Left colon (tissue), 2 donors: ENCODE data around the gene RPRD1B. TPM values are rescaled to one million over a fixed set of nuclear protein-coding genes. Genes with fewer than 3 reads are reported as not detected.
"Not testable (repeated sequence)": the region's sequence is repeated elsewhere in the genome, so short reads cannot be mapped to it uniquely, and the experiment has no call there.

Source experiments
- ATAC-seq: fragments of 200-7000 bp; cut with Tn5 transposase; one replicate; pipeline ENCODE4 v1.9.1; 2020; ENCODE audit warnings: mild to moderate bottlenecking, moderate library complexity
- DNase-seq, 2 donors: peaks; one replicate each; pipeline ENCODE4 v3.0.0-alpha.2; 2020
- intact Hi-C, 2 donors: fragments of 100-400 bp; cut with DNase I in 1 of 2; cut with micrococcal nuclease in 1 of 2; formaldehyde crosslinking; loops; one replicate each; pipeline versions ENCODE4 v1.11.2 to v1.14.0; 2022; cut with DNase I, micrococcal nuclease
- total RNA-seq, 2 donors: library from RNA; stranded (reverse); fragmentation: NEBNext Ultra II Directional; extraction: Animal tissue kit (Norgen Biotek cat#: 25700); gene quantifications; one replicate each; pipeline ENCODE4 v1.2.1, GENCODE V29; 2021
- donor health status: DM: no; HTN: no; CAD: no.
- donor health status: DM: yes; HTN: yes; CAD: no.

Gene RPRD1B
- total RNA-seq, 2 donors from 2014 or later, result 30.8 to 34.9 TPM

DNA sequence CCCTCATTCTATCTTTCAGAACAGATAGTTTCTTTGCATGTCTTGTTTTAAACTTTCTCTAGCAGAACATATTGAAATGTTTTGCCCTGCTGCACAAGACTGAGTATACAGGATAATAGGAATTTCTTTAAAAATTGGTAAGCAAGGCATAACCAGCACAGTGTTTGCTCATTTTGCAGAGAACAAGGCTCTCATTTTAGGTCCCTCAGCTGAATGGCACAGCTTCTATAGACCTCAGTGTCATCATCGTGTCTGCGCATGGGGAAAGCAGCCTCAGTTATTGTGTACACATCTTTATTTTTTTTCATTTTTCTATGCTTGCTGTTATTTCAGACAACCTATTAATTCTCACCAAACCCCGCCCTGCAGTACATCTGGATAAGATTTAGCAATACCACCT, 36.0 kb upstream of the RPRD1B start:
- DNase-seq (no peak), ATAC-seq (no peak)
- intact Hi-C loops, result no loop called here

DNA sequence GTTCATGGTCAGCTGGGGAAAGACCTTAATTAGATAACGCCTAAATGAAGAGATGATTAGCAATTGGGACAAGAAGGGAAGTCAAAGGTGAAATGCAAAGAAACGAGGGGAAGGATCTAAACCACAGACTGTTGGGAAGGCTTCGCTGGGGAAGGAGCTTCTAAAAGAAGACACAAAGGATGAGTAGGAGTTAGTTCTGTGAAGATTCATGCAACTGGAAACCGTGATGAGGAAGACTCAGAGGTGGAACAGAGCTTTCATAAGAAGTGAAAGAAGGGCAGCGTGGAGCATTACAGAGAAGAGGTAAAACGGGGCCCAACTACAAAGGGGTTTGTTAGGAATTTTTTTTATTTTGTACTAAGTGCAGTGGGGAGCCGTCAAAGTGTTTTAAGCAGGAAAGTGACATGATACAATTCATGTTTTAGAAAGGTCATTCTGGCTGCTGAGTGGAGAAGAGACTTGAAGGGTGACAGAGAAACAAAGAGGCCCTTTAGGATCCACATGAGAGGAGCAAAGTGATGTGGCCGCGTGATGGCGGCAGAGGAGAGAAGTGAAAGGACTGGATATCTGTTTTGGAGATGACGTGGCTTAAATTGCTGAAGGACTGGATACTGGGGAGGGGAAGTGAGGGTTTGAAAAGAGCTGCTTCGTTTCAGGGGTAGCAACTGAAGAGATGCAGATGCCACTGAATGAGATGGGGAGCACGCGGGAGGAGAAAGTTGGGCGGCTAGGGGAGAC, 33.9 kb upstream of the RPRD1B start:
- intact Hi-C loops, result no loop called here
- no peak for ATAC-seq
- no peak for DNase-seq

DNA sequence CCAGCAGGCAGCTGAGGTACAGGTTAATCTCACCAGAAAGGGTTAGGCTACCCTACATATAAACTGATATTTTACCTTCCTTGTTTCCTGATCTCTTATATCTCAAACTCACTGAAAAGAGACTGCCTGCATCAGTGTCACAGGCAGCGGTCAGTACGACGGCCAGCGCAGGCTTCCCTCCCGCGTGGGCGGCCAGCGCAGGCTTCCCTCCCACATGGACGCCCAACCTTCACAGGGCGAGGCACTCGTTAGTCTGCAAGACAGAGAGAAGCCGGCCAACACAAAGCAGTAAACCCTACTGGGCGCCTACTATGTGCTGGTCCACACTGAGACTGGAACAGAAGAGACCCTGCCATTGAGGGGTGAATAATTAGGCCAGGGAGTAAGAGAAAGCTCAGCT, 33.3 kb upstream of the RPRD1B start:
- intact Hi-C loops, result no loop called here
- no peak for DNase-seq
- no peak for ATAC-seq

DNA sequence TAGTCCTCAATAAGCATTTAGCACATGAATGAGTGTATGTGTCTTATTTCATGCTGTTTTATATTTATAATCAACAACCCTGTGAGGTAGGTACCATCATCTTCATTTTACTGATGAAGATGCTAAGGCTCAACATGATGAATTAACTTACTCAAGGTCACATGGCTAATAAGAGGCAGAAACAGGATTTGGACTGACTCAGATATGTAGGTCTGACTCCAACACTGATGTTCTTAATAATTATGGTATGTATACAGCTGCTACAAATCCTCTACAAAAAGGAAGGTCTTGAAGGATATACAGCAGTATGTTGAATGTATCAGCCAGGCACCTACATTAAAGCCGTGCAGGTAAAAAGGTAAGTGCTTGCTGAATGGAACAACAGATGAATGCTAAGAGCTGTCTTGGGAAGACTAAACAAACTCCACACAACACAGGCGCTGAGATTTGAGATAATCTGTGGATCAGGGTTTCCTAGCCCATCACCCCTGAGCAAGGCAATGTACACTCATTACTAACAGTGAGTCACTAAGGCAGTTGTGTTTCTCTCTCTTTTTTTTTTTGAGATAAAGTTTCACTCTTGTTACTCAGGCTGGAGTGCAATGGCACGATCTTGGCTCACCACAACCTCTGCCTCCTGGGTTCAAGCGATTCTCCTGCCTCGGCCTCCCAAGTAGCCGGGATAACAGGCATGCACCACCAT, 32.2 kb upstream of the RPRD1B start:
- intact Hi-C loops, result no loop called here

DNA sequence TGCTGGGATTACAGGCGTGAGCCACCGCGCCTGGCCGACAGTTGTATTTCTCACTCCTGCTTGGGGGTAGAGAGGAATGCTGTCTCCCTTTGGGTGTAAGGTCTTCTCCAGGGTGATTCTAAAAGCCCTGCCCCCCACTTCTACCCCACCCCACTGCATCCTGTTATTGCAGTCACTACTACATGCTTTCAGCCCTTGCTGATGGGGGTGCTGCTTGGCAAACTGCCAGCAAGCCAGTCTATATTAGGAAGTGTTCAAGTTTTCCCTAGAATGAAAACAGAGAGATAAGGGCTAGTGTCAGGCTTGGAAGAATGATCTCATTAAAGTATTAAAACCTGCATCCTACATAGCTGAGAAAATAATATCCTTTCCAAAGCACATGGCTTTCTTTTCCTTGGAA, 31.6 kb upstream of the RPRD1B start:
- intact Hi-C loops, result no loop called here
- DNase-seq (no peak), ATAC-seq (no peak)

More for the DNA sequence above, 32.2 kb upstream of the RPRD1B start:
- ATAC-seq, result no peak
- DNase-seq, result no peak

DNA sequence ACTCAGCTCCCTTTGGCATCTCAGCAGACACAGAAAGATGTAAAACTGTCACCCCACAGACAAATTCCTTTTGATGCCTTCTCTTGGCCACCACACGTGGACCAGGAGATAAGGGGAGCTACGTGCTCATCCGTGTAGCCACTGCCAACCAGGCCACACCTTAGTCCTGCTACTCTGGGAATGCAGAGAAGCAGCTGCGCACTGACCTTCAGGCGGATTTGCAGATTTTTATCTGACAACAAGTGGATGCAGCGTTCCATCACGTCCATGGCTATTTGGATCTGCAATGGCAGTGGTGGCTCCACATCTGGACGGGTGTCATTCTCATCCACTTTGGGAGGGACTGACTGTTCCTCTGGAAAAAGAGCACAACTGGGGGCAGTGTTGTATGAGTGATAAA, 31.1 kb upstream of the RPRD1B start:
- DNase-seq, result no peak
- no peak for ATAC-seq
- intact Hi-C loops, result no loop called here

DNA sequence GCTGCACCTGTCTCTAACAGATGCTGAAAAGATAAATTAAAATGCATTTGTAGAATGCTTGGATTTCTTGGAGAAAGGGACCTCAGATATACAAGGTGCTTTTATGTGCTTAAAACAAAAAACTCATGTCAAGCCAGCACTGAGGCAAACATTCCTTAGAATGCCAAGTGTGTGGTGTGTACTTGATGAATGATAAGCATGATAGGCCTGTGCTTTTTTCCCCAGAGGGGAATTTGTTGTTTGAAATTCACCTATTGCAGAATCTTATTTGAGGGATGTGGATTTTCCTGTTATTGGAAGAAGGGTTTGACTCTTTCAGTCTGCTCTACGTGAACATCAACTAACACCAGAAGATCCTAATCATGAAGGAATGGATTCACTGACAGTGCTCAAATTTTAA, 29.1 kb upstream of the RPRD1B start:
- DNase-seq, result no peak
- intact Hi-C loops, result no loop called here
- ATAC-seq, result no peak

DNA sequence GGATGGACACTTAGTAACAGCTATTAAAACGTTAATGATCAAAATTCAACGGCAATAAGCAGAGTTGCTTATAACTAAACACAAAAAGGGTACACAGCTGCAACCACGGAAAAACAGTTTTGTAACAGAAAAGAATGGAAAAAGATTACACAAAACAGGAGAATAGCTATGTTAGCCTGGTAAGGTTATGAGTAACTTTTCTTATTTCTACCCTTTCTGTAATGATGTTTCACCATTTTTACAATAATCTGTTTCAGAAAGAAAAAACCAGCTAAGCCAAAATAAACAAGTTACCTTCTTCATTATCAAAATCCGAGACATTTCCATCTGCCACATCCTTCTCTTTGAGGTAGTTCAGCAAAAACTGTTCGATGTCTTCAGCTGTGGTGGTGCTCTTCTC, 27.6 kb upstream of the RPRD1B start:
- intact Hi-C loops, result no loop called here
- DNase-seq (no peak), ATAC-seq (no peak)

DNA sequence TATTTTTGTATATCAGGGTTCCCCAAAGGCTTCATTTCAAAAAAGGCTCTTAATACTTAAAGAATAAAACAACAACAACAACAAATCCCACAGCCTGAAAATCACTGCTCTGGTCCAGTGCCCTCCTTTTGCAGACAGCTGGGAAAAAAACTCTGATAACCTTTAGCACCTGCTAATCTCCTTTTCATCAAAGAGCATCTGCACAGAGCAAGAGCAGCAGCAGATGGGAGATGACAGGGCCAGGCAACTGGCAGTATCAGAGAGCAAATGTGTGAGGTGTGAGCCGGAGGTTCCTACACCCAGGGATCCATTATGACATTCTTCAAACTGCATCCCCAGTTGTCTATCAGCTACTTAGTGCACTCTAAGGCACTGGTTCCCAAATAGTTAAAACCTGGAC, 26.0 kb upstream of the RPRD1B start:
- intact Hi-C loops, result no loop called here
- no peak for DNase-seq
- no peak for ATAC-seq

DNA sequence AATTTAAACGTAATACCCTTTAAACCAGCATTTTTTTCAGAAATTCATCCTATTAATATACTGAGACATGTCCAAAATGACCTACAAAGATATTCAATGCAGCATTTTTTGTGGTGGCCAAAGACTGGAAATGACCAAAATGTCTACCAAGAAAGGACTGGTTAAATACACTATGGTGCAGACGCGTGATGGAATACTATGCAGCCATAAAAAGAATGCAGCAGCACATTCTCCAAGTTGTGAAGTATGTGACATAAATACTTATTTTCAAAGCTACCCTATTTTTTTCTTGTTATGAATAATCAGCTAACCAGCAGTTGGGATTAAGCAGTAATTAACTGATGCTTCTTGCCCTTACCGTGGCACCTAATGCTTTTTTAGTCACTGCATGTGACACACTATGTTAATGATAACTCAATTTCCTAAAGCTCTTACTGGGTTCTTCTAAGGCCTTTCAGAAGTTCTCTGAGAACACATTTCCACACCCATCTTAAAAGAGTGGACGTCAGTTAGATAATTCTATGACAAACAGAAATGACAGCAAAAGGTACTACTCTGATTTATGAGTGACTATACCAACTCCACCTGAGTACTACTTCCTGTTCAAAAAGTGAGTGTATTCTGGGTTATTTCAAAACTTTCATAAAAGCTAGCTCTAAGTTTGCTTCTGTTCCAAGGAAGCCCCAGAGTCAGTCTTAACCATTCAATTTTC, 25.2 kb upstream of the RPRD1B start:
- peak; percentile 52 for ATAC-seq
- intact Hi-C loops, result no loop called here
- DNase-seq, result no peak

DNA sequence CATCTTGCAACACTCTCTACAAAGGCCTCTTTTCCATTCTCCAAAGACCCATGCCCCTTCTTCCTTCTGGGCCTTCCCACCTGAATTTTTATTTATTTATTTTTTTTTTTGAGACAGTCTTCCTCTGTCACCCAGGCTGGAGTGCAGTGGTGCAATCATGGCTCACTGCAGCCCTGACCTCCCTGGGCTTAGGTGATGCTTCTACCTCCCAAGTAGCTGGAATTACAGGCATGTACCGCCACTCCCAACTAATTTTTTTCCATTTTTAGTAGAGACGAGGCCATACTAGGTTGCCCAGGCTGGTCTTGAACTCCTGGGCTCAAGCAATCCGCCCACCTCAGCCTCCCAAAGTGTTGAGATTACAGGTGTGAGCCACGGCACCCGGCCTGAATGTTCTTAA, 24.1 kb upstream of the RPRD1B start:
- ATAC-seq, DNase-seq, intact Hi-C loops: not testable (repeated sequence)

DNA sequence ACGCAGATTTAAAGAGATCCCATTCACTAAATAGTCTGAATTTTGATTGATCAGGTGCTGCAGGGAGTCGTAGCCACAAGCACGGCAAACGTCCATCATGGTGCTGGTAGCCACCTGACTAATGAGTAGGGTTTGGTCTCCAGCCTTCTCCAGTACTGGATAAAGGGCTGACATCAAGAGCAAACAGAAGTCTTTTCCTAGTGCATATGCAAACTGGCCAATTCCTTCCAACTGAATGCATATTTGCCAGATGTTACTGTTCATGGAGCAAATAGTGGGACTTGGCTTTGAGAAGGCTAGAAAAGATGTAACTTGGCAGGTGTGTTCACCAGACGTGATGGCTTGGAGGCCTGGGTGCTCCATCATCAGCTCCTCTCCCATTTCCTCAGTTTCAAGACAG, 21.9 kb upstream of the RPRD1B start:
- no peak for DNase-seq
- no peak for ATAC-seq
- intact Hi-C loops, result no loop called here

DNA sequence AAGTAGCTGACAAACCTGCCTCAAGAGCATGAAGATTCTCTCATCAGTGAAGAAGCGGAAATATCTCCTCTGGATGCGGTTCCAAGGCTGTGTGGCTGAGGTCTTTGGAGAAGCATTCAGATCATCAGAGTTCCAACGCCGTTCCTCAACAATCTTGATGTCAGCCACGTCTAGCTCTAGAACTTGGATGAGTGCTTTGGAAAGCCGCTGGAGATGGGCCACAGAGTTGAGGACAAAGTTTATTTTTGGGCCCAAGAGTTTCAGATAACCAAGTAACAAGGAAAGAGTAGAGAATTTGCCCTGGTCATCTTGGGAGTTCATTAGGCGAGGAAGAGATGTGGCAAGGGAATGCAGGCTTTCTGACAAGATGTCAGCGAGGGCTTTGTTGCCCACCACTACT, 21.2 kb upstream of the RPRD1B start:
- DNase-seq (no peak), ATAC-seq (no peak)
- intact Hi-C loops, result no loop called here

DNA sequence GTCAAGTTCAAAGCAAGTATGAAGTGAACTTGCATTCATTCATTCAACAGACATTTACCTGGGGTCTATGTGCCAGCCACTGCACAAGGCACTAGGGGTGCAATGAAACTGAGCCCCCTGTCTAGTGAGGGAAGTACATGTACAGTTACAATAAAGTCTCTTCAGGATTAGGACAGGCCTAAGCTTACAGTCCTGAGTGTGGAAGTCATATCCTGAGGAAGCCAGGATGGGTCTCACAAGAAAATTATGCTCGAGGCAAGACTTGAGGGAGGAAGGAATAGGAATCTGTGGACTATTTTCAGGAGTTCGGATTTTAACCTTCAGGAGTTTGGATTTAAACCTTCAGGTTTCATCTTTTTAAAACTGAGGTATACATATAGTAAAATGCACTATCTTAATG, 19.7 kb upstream of the RPRD1B start:
- intact Hi-C loops, result no loop called here
- no peak for ATAC-seq
- no peak for DNase-seq

DNA sequence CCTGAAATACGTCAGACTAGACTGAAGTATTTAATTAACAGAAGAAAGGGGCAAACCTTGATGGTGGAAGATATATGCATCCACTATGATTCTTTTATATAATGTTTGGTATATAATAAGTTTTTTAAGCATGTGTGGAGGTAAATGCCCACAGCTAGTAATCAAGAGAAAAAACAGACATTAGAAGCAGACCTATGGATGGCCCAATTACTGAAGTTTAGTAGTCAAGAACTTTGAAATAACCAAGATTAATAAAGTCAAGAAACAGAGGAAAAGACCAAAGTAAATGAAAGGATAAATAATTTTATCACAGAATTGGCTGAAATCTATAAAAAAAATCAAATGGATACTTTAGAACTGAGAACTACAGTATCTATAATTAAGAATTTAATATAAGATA, 15.6 kb upstream of the RPRD1B start:
- DNase-seq (no peak), ATAC-seq (no peak)
- intact Hi-C loops, result no loop called here

DNA sequence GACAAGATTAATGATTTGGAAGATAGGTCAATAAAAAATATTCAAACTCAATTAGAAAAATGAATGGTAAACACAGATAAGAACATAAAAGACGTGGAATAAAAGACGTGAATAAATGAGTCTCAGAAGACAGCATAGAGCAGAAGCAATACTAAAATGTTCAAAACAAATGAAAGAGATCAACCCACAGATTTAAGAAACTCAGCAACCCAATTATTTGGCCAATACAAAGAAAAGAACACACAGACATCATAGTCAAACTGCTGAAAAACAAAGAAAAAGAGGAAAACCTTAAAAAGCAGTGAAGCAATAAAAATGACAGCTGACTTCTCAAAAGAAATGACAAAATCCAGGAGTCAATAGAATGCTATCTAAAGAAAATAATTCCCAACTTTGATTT, 15.2 kb upstream of the RPRD1B start:
- no peak for DNase-seq
- intact Hi-C loops, result no loop called here
- ATAC-seq, result no peak

DNA sequence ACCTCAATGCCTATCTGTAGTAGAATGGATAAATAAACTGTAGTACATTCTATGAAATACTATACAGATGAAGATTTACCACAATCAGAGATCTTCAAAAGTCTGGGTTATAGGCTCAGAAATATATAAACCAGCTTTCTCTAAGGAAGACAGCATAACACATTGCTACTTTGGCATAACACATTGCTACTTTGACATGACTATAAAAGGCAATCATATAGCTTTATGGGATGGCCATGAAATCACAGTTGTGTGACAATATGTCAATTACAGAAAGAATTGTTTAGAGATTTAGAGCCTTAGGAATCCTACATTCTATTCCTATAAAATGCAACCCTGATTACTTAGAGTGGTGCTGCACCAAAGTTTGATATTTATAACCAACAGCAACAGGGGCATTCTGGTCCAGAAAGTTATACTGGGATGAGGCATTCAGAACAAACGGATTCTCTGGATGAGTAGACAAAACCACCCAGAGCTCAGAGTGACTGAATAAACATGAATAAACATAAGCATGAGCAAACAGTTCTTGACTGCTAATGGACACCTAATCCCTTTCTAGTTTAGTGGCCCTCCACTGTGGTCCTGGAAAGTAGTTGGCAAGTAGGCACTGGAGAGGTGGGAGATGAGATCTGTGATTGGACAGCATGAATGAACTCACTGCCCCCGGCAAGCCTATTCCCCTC, 12.3 kb upstream of the RPRD1B start:
- ATAC-seq, result peak; percentile 54
- no peak for DNase-seq
- intact Hi-C loops, result no loop called here

DNA sequence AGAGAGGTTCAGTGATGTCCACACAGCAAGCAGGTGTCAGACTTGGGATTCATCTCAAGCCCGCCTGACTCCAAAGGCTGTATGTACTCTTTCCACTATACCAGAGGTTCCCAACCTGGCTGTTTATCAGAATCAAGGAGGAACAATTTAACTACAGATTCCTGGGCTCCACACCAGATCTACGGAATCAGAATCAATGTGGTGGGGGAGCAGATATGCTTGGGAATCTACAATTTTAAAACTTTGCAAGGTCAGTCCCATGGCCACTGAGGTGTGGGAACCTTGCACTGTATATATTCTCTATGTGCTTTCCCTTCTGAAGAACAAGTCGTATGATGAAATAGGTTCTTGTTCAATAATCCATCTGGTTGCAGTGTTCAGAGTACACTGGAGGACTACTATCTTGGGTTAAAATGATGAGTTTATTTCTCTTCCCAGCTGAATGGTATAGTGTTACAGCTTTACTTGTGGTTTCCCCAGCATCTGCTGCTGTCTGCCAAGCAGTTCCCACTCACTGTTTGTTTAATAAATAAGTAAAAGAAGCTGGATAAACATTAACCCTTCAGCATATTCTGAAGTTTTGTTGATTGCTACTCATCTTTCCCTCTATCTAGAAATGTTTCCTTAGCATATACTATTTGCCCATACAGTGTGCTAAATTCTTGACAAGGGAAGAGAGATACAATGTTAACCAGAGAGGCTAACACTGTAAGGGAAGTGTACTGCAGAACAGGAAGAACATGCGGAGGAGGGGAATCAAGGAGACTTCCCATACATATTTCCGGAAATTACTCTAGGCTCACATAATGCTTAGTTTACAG, 10.2 kb upstream of the RPRD1B start:
- intact Hi-C loops, result no loop called here
- ATAC-seq, result no peak

DNA sequence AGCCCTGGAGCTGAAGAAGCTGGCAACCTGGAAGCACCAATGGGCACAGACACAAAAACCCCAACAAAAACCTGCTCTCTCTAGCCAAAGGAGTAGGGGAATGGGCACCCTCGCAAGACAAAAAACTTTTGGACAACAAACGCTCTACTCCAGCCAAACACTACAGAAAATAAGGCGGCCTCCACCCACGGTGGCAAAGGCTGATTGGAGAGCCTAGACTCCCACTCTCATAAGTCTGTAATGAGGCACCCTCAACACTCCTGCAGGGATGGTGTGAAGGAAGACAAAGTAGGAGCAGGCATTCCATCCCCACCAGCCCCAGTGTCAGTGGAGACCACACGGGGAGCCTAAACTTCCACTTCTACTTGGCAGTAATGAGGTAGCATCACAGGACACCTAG, 9.1 kb upstream of the RPRD1B start:
- intact Hi-C loops, result no loop called here
- DNase-seq, result no peak
- ATAC-seq, result no peak

More for the DNA sequence above, 10.2 kb upstream of the RPRD1B start:
- DNase-seq, result no peak
